ENCODE measurements around the gene A2ML1. TPM values are rescaled to one million over a fixed set of nuclear protein-coding genes. Genes with fewer than 3 reads are reported as not detected.
"Not testable (repeated sequence)": the region's sequence is repeated elsewhere in the genome, so short reads cannot be mapped to it uniquely, and the experiment has no call there.

Gene A2ML1
- total RNA-seq, 1 donor from 2014 or later = not detected

- Mint-ChIP-seq H3K27ac (ENCODE audit: unreplicated experiment) (no peak overlapping the region), H3K9me3 (ENCODE audit: unreplicated experiment) (no peaks in the 10 kb centered on the region), H3K4me3 (ENCODE audit: unreplicated experiment) (no peak overlapping the region), H3K4me1 (ENCODE audit: low read depth, unreplicated experiment) (peaks cover 15% of the 10 kb centered on the region), H3K36me3 (ENCODE audit: low read depth, unreplicated experiment) (peaks cover 8% of the 10 kb centered on the region), H3K27me3 (ENCODE audit: low read depth, unreplicated experiment) (no peaks in the 10 kb centered on the region)
- TF ChIP-seq CTCF (IDR thresholded peaks at IDR 0.05; ENCODE audit: insufficient read depth, low read depth, low read length) (no peak), EZH2 (IDR thresholded peaks at IDR 0.05; ENCODE audit: insufficient read depth, low read length) (no peak)
- Histone ChIP-seq H4K20me1 (ENCODE audit: insufficient read depth, low read length) (peaks cover 6% of the 10 kb centered on the region), H3K27me3 (ENCODE audit: insufficient read depth, low read length) (no peaks in the 10 kb centered on the region), H3K4me2 (ENCODE audit: low read length) (peak overlapping the region; percentile 93), H3K4me3 (ENCODE audit: insufficient read depth, low read depth, low read length) (no peak overlapping the region), H3K79me2 (ENCODE audit: insufficient read depth, low read length) (peaks cover 30% of the 10 kb centered on the region), H3K9ac (ENCODE audit: low read length) (peak overlapping the region; percentile 72), H3K9me3 (ENCODE audit: insufficient read depth, low read depth, low read length) (no peaks in the 10 kb centered on the region), H3K27ac (ENCODE audit: low read depth, low read length) (no peak overlapping the region), H3K36me3 (ENCODE audit: insufficient read depth, low read length) (no peaks in the 10 kb centered on the region), H2AFZ (ENCODE audit: low read depth, low read length) (no peak overlapping the region), H3K4me1 (ENCODE audit: insufficient read depth, low read length) (peaks cover 11% of the 10 kb centered on the region)
- FAIRE-seq (no peak), DNase-seq (ENCODE audit: low read depth) (no peak)
Observed at GRCh38 chr12:8916154-8916553, 93.7 kb downstream of the A2ML1 start.

GRCh38 chr12:8917031-8917430 is 94.6 kb downstream of the A2ML1 start:
- no peak for TF ChIP-seq EZH2 (IDR thresholded peaks at IDR 0.05; ENCODE audit: insufficient read depth, low read length)
- no peak for TF ChIP-seq CTCF (IDR thresholded peaks at IDR 0.05; ENCODE audit: insufficient read depth, low read depth, low read length)
- no peak overlapping the region for H3K4me3 Mint-ChIP-seq (ENCODE audit: unreplicated experiment)
- H4K20me1 ChIP-seq (ENCODE audit: insufficient read depth, low read length) = peaks cover 6% of the 10 kb centered on the region
- DNase-seq (ENCODE audit: low read depth) (no peak), FAIRE-seq (no peak)
- no peaks in the 10 kb centered on the region for H3K36me3 ChIP-seq (ENCODE audit: insufficient read depth, low read length)
- H3K9me3 Mint-ChIP-seq (ENCODE audit: unreplicated experiment) = no peaks in the 10 kb centered on the region
- no peak overlapping the region for H3K27ac Mint-ChIP-seq (ENCODE audit: unreplicated experiment)
- H3K9ac ChIP-seq (ENCODE audit: low read length) = no peak overlapping the region
- peaks cover 11% of the 10 kb centered on the region for H3K4me1 ChIP-seq (ENCODE audit: insufficient read depth, low read length)
- H3K27me3 Mint-ChIP-seq (ENCODE audit: low read depth, unreplicated experiment) = no peaks in the 10 kb centered on the region
- peaks cover 30% of the 10 kb centered on the region for H3K79me2 ChIP-seq (ENCODE audit: insufficient read depth, low read length)
- no peak overlapping the region for H3K27ac ChIP-seq (ENCODE audit: low read depth, low read length)
- no peaks in the 10 kb centered on the region for H3K27me3 ChIP-seq (ENCODE audit: insufficient read depth, low read length)
- no peaks in the 10 kb centered on the region for H3K9me3 ChIP-seq (ENCODE audit: insufficient read depth, low read depth, low read length)
- peaks cover 12% of the 10 kb centered on the region for H3K36me3 Mint-ChIP-seq (ENCODE audit: low read depth, unreplicated experiment)
- H2AFZ ChIP-seq (ENCODE audit: low read depth, low read length) = no peak overlapping the region
- no peak overlapping the region for H3K4me2 ChIP-seq (ENCODE audit: low read length)
- H3K4me1 Mint-ChIP-seq (ENCODE audit: low read depth, unreplicated experiment) = peaks cover 7% of the 10 kb centered on the region
- no peak overlapping the region for H3K4me3 ChIP-seq (ENCODE audit: insufficient read depth, low read depth, low read length)

DNA sequence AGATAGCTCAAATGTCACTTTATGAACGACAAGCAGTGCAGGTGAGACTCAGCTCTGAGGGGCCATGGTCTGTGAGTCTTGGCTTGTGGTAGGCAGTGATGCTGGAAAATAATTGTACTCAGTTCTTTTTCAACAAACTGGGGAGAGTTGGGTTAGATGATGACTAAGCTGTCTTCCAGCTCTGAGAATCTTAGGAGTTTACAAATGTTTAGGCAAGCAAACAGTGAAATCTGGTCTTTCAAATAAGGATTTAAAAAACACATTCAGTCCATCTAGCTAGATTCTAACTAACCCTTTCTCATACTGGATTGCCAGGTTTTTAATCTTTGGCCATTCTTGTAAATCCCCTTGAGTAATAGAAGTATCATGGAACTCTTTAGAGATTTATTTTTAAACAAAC is 95.3 kb downstream of the A2ML1 start:
- Histone ChIP-seq H3K9me3 (ENCODE audit: insufficient read depth, low read depth, low read length) (no peaks in the 10 kb centered on the region), H3K4me3 (ENCODE audit: insufficient read depth, low read depth, low read length) (no peak overlapping the region), H3K9ac (ENCODE audit: low read length) (no peak overlapping the region), H4K20me1 (ENCODE audit: insufficient read depth, low read length) (peaks cover 6% of the 10 kb centered on the region), H3K27me3 (ENCODE audit: insufficient read depth, low read length) (no peaks in the 10 kb centered on the region), H3K4me2 (ENCODE audit: low read length) (no peak overlapping the region), H3K27ac (ENCODE audit: low read depth, low read length) (no peak overlapping the region), H3K36me3 (ENCODE audit: insufficient read depth, low read length) (peaks cover 5% of the 10 kb centered on the region), H3K79me2 (ENCODE audit: insufficient read depth, low read length) (peaks cover 30% of the 10 kb centered on the region), H3K4me1 (ENCODE audit: insufficient read depth, low read length) (peaks cover 11% of the 10 kb centered on the region), H2AFZ (ENCODE audit: low read depth, low read length) (no peak overlapping the region)
- TF ChIP-seq EZH2 (IDR thresholded peaks at IDR 0.05; ENCODE audit: insufficient read depth, low read length) = no peak
- TF ChIP-seq CTCF (IDR thresholded peaks at IDR 0.05; ENCODE audit: insufficient read depth, low read depth, low read length) = no peak
- no peaks in the 10 kb centered on the region for H3K9me3 Mint-ChIP-seq (ENCODE audit: unreplicated experiment)
- no peak for DNase-seq (ENCODE audit: low read depth)
- no peak for FAIRE-seq
- no peak overlapping the region for H3K27ac Mint-ChIP-seq (ENCODE audit: unreplicated experiment)
- no peak overlapping the region for H3K4me3 Mint-ChIP-seq (ENCODE audit: unreplicated experiment)
- peaks cover 18% of the 10 kb centered on the region for H3K36me3 Mint-ChIP-seq (ENCODE audit: low read depth, unreplicated experiment)
- peaks cover 4% of the 10 kb centered on the region for H3K4me1 Mint-ChIP-seq (ENCODE audit: low read depth, unreplicated experiment)
- no peaks in the 10 kb centered on the region for H3K27me3 Mint-ChIP-seq (ENCODE audit: low read depth, unreplicated experiment)

DNA sequence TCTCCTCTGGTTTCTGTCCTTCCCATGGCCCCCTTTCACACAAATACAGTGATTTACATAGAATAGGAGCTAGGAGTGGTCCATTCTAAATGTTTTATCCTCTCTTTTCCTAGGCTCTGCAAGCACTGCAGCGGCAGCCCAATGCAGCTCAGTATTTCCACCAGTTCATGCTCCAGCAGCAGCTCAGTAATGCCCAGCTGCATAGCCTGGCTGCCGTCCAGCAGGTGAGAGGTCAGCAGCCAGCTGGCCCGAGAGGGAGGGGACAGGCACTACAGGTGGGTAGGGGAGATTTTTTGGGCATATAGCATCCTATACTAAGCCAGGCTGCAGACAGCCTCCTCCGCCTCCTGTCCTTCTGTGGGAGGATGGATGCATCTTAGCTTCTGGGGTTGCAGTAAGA is 97.2 kb downstream of the A2ML1 start:
- not testable (repeated sequence) for H3K27ac Mint-ChIP-seq (ENCODE audit: unreplicated experiment)
- H3K79me2 ChIP-seq (ENCODE audit: insufficient read depth, low read length) = peaks cover 30% of the 10 kb centered on the region

More for the DNA sequence above, 97.2 kb downstream of the A2ML1 start:
- not testable (repeated sequence) for H3K4me1 Mint-ChIP-seq (ENCODE audit: low read depth, unreplicated experiment); H3K4me1 ChIP-seq (ENCODE audit: insufficient read depth, low read length); H3K4me3 ChIP-seq (ENCODE audit: insufficient read depth, low read depth, low read length); H4K20me1 ChIP-seq (ENCODE audit: insufficient read depth, low read length); H3K27ac ChIP-seq (ENCODE audit: low read depth, low read length); H3K27me3 ChIP-seq (ENCODE audit: insufficient read depth, low read length); DNase-seq (ENCODE audit: low read depth); H3K9me3 ChIP-seq (ENCODE audit: insufficient read depth, low read depth, low read length); H3K4me3 Mint-ChIP-seq (ENCODE audit: unreplicated experiment); H3K4me2 ChIP-seq (ENCODE audit: low read length); H3K36me3 ChIP-seq (ENCODE audit: insufficient read depth, low read length); H2AFZ ChIP-seq (ENCODE audit: low read depth, low read length); FAIRE-seq; H3K9ac ChIP-seq (ENCODE audit: low read length); H3K27me3 Mint-ChIP-seq (ENCODE audit: low read depth, unreplicated experiment); H3K9me3 Mint-ChIP-seq (ENCODE audit: unreplicated experiment)
- H3K36me3 Mint-ChIP-seq (ENCODE audit: low read depth, unreplicated experiment) = peaks cover 22% of the 10 kb centered on the region

Measured in astrocyte (in vitro differentiated cells and primary cell).